Activated T-cell treated with anti-CD3 and anti-CD28 coated beads, Interleukin-2, amount 50 U/mL, for 72 hours (primary cell): ENCODE results near the gene HTR2A. TPM values are rescaled to one million over a fixed set of nuclear protein-coding genes. Genes with fewer than 3 reads are reported as not detected.

Source experiments
- ATAC-seq, 2 donors: fragments of 150-1000 bp; cut with Tn5 transposase; replicated peaks in 1 of 2; 2 replicates each; pipeline ENCODE4 v1.10.0; 2021; ENCODE audit warnings: moderate library complexity in 2 of 2, mild to moderate bottlenecking in 1 of 2
- DNase-seq, 2 donors: peaks; one replicate each; pipeline ENCODE4 v3.0.0; 2021 to 2022; ENCODE audit warnings: mixed read lengths in 1 of 2
- H3K27ac Mint-ChIP-seq: one replicate; pipeline ENCODE4 v1.8.0; 2022; ENCODE audit warnings: mild to moderate bottlenecking, moderate library complexity, mixed read lengths
- H3K27me3 Mint-ChIP-seq: one replicate; pipeline ENCODE4 v1.8.0; 2022; ENCODE audit warnings: low read depth, mixed read lengths
- H3K36me3 Mint-ChIP-seq, 2 donors: one replicate each; pipeline ENCODE4 v1.8.0; 2022; ENCODE audit warnings: mixed read lengths in 2 of 2, mild to moderate bottlenecking in 1 of 2; ENCODE audit not compliant: insufficient read depth in 2 of 2
- H3K4me1 Mint-ChIP-seq: one replicate; pipeline ENCODE4 v1.8.0; 2022; ENCODE audit warnings: low read depth, mixed read lengths
- H3K4me3 Mint-ChIP-seq, 2 donors: one replicate each; pipeline ENCODE4 v1.8.0; 2022; ENCODE audit warnings: mild to moderate bottlenecking in 2 of 2, mixed read lengths in 2 of 2, moderate library complexity in 2 of 2
- H3K9me3 Mint-ChIP-seq, 2 donors: one replicate each; pipeline ENCODE4 v1.8.0; 2022; ENCODE audit warnings: mixed read lengths in 2 of 2
- total RNA-seq, 2 donors: library from RNA; stranded (reverse); gene quantifications; one replicate each; pipeline ENCODE4 v1.2.3, GENCODE V29; 2022

The HTR2A gene
- total RNA-seq, 2 donors from 2014 or later, result not detected

DNA sequence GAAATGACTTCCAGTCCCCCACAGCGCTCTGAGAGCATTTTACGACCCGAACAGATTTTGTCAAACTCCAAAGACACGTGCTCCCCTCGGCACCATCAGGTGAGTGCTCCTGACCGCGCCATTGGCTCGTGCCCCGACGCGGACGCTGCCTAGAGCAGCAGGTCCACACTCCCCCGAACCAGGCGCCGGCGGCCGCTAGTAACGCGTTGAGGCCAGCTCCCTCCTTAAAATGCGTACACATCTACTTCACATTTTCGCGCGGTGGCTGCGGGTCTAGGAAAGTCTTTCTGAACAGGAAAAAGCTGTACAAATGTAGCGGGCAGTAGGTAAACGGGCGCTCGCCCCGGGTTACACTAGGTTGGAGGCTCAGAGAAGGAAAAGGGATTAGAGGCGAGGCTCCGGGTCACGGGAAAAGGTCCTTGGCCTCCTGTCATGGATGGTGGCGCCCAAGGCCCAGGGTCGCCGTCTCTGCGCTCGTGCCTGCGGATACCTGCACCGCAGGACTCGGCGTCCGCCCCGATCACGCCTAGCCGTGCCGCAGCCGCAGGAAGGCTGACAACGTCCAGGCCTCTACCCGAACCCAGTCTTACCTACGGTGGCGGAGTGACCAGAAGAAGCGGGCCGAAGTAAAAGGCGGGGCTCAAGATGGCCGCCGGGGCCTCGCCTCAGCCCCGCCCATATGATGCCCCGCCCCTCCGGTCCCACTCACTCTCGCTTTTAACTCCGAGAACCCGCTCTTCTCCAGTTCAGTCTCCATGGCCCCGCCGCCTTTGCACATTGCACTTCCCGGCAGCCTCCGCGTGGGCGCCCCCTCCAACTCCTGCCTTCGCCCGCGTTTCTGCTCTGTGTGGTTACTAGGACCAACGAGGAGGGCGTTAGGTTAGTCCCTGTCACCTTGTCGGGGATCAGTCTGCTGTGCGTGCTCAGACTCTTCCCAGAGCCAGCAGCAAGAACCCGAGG, 100.1 kb downstream of the HTR2A start, which contains the start of gene ESD:
Gene ESD (minus strand): TSS at position 647 of the 960 bp plus-strand sequence. CDS start 5,748 bp downstream, outside the sequence.
- Mint-ChIP-seq H3K4me3 (peak within 1 kb of the TSS; percentile 93 to 99), H3K36me3 (peaks cover 3 to 15% of the 10 kb centered on the region in 2 donors), H3K4me1 (peaks cover 45% of the 10 kb centered on the region), H3K27me3 (no peaks in the 10 kb centered on the region), H3K27ac (peak within 1 kb of the TSS; percentile 99), H3K9me3 (no peaks in the 10 kb centered on the region)
- peak; percentile 91 to 94 for ATAC-seq
- DNase-seq, result peak; percentile 92 to 95

DNA sequence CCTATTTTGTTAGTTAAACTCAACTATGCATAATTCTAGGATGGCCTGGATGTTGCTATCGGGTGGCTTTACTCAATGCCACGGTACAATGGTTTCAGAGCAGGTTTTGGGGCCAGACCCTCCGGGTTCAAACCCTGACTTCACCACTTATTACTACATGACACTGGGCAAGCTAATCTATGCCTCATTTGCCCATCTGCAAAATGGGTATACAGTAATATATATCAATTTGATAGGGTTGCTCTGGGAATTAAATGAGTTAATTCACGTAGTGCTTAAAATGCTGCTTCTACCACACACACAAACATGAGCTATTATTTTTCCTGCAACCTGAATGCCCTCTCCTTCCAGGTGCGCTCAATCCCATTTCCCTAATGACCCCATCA, 100.7 kb downstream of the HTR2A start:
- H3K27me3 Mint-ChIP-seq, result no peaks in the 10 kb centered on the region
- no peaks in the 10 kb centered on the region for H3K9me3 Mint-ChIP-seq
- peak overlapping the region; percentile 99 for H3K27ac Mint-ChIP-seq
- DNase-seq (no peak), ATAC-seq (no peak)
- H3K4me1 Mint-ChIP-seq, result peaks cover 45% of the 10 kb centered on the region
- peak overlapping the region; percentile 93 to 99 for H3K4me3 Mint-ChIP-seq
- peaks cover 3 to 15% of the 10 kb centered on the region in 2 donors for H3K36me3 Mint-ChIP-seq

DNA sequence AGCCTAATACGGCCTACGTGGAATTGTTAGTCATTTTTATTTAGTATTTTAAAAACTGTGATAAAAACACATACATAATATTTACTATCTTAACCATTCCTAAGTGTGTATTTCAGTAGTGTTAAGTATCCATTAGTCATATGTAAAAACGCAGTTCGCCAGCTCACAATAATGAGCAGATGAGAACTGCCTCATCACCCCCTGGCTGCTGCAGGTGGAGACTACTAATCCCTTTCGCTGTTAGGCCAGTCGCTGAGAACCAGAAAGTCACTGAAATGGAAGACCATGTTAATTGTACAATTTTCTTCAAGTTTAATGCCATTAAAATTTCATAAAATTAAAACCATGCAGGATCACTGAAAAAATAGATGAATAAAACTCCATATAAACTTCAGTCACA, 101.5 kb downstream of the HTR2A start:
- Mint-ChIP-seq H3K36me3 (peaks cover 3 to 22% of the 10 kb centered on the region in 2 donors), H3K9me3 (no peaks in the 10 kb centered on the region), H3K27me3 (no peaks in the 10 kb centered on the region), H3K27ac (no peak overlapping the region), H3K4me1 (peaks cover 51% of the 10 kb centered on the region), H3K4me3 (peak overlapping the region; percentile 93 to 99)
- ATAC-seq (no peak), DNase-seq (no peak)

DNA sequence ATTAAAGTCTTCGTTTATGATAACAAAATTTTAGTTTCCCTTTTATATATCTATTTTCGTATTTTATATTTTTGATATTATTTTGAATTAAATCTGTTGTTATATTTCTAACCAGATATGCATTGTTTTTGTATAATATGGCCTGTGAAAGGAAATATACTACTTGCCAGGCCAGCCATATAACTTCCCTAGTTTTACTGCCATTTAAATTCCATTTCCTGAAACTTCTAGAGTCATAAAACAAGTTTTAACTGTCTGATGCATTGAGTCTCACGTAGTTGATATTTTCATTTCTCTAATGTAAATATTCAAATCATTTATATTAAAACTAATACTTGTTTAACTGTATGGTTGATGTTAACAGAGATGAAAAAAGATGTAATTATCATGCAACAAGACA, 113.3 kb downstream of the HTR2A start:
- Mint-ChIP-seq H3K9me3 (no peaks in the 10 kb centered on the region), H3K27me3 (no peaks in the 10 kb centered on the region), H3K27ac (no peak overlapping the region), H3K36me3 (peaks cover 2 to 26% of the 10 kb centered on the region in 2 donors), H3K4me1 (peaks cover under 1% of the 10 kb centered on the region), H3K4me3 (no peak overlapping the region)
- no peak for DNase-seq
- ATAC-seq, result no peak

DNA sequence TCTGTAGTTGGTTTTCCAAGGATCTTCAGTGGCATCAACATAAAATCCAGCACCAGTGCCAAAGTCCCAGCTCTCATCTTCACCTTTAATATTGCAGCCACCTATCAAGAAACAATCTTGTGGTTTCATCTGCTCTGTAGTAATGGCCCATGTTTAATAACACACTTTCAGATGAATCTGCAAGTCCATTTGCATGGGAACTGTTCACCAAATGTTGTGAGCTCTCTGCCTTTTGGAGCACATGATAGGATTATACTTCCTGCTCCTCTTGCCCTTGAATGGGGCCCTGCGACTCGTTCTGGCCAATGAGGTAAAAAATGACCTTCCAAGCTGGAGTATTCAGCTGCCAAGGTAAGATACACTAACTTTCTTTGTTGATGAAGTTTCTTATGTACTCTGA, 114.2 kb downstream of the HTR2A start:
- DNase-seq, result no peak
- Mint-ChIP-seq H3K4me3 (no peak overlapping the region), H3K4me1 (no peaks in the 10 kb centered on the region), H3K27me3 (no peaks in the 10 kb centered on the region), H3K27ac (no peak overlapping the region), H3K9me3 (no peaks in the 10 kb centered on the region), H3K36me3 (peaks cover 2 to 26% of the 10 kb centered on the region in 2 donors)
- ATAC-seq, result no peak

DNA sequence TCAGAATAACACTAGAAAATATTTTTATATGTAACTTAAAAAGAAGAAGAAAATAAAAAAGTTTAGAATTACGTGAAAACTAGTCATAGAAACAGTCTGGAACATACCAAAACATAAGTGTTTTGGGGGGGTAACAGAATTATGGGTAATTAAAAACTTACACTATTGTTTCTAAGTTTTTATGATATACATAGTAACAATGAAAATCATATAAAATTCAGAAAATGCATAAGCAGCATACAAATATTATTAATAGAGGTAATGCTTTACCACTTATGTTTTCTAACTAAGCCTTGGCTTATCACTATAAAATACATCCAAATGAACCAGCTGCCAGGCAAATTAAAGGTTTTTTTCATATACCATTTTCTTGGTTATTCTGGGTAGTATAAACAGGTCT, 114.8 kb downstream of the HTR2A start:
- H3K27ac Mint-ChIP-seq, result no peak overlapping the region
- peaks cover 2 to 25% of the 10 kb centered on the region in 2 donors for H3K36me3 Mint-ChIP-seq
- H3K4me1 Mint-ChIP-seq, result no peaks in the 10 kb centered on the region
- H3K9me3 Mint-ChIP-seq, result no peaks in the 10 kb centered on the region
- H3K4me3 Mint-ChIP-seq, result no peak overlapping the region
- no peak for ATAC-seq
- no peaks in the 10 kb centered on the region for H3K27me3 Mint-ChIP-seq
- DNase-seq, result no peak

Other genes with a start within 250 kb of the HTR2A start
- gene ESD, start 99.9 kb downstream of the HTR2A start, total RNA-seq, result 100 to 1,000 TPM in 1 of 2 donors, 10 to 100 TPM in 1; 92.4 to 122 TPM